Gastrocnemius medialis (tissue), 4 donors: ENCODE results near the gene ARMC2. TPM values are rescaled to one million over a fixed set of nuclear protein-coding genes. Genes with fewer than 3 reads are reported as not detected.

ENCODE experiments used
- ATAC-seq, 2 donors: fragments of 150-250 bp; one replicate each; pipeline ENCODE4 v1.9.1; 2016
- DNase-seq, 2 donors: peaks; one replicate each; pipeline ENCODE4 v3.0.0-alpha.2; 2019
- H3K27ac ChIP-seq, 4 donors: fragments of 200-600 bp; sonication (generic); 1 replicate in 1 of 4; 2 replicates in 3 of 4; pipeline ENCODE4 v1.5.1; 2016 to 2018; ENCODE audit warnings: mild to moderate bottlenecking in 2 of 4, moderate library complexity in 1 of 4
- H3K27me3 ChIP-seq, 3 donors: fragments of 200-600 bp; sonication (generic) in 2 of 3; 1 replicate in 1 of 3; 2 replicates in 2 of 3; pipeline versions ENCODE4 v1.5.1 to v1.6.0; 2016 to 2019; ENCODE audit warnings: mild to moderate bottlenecking in 1 of 3, moderate library complexity in 1 of 3
- H3K36me3 ChIP-seq, 2 donors: fragments of 200-600 bp; sonication (generic) in 1 of 2; one replicate each; pipeline ENCODE4 v1.5.1; 2017 to 2018
- H3K4me1 ChIP-seq, 2 donors: fragments of 200-600 bp; sonication (generic) in 1 of 2; one replicate each; pipeline ENCODE4 v1.5.1; 2016 to 2017; ENCODE audit warnings: mild to moderate bottlenecking in 2 of 2
- H3K4me3 ChIP-seq, 4 donors: fragments of 200-600 bp; sonication (generic) in 3 of 4; 1 replicate in 1 of 4; 2 replicates in 3 of 4; pipeline ENCODE4 v1.5.1; 2016 to 2019; ENCODE audit warnings: mild to moderate bottlenecking in 2 of 4
- H3K9me3 ChIP-seq, 3 donors: fragments of 200-600 bp; sonication (generic) in 2 of 3; 1 replicate in 1 of 3; 2 replicates in 2 of 3; pipeline ENCODE4 v1.5.1; 2016 to 2019
- CTCF ChIP-seq, 5 experiments: fragments of 450-650 bp in 3 of 5; fragments of 200-600 bp in 2 of 5; sonication (generic) in 2 of 5; IDR thresholded peaks in 4 of 5; conservative IDR thresholded peaks in 1 of 5; 1 replicate in 4 of 5; 2 replicates in 1 of 5; pipeline ENCODE4 v1.5.1; 2016 to 2019; ENCODE audit warnings: antibody characterized with exemption in 5 of 5, mild to moderate bottlenecking in 3 of 5, moderate library complexity in 3 of 5
- POLR2A ChIP-seq, 2 donors: fragments of 450-650 bp; IDR thresholded peaks; one replicate each; pipeline ENCODE4 v1.6.1; 2017; ENCODE audit warnings: antibody characterized with exemption in 2 of 2, mild to moderate bottlenecking in 2 of 2, moderate library complexity in 2 of 2
- in situ Hi-C, 4 donors: fragments of 200-750 bp; cut with MboI; loops; one replicate each; pipeline versions ENCODE4 v1.15.0 to v1.8.0; 2017; ENCODE audit warnings: low sequenced_read_pairs in 4 of 4
- intact Hi-C: fragments of 100-400 bp; cut with DNase I; formaldehyde crosslinking; loops from one replicate; pipeline ENCODE4 v1.15.1; 2023; ENCODE audit warnings: low total_unique reads
- total RNA-seq, 4 donors: library from RNA; depleted of rRNA; stranded (reverse); fragments of >200 nt; gene quantifications; one replicate each; pipeline versions ENCODE4 v1.1.0 to v1.2.3, GENCODE V29; 2016

Gene ARMC2
- total RNA-seq, 4 donors from 2014 or later = 0.20 to 1.8 (median 0.56) TPM

GRCh38 chr6:108873251-108873650 lies 25.0 kb downstream of the ARMC2 start:
- intact Hi-C loops = no loop called here
- Histone ChIP-seq H3K4me3 (no peak overlapping the region), H3K27ac (peak overlapping the region in 2 of 4 donors; percentile 8 to 11), H3K4me1 (peaks cover 12 to 18% of the 10 kb centered on the region in 2 donors), H3K27me3 (no peaks in the 10 kb centered on the region), H3K36me3 (no peaks in the 10 kb centered on the region), H3K9me3 (no peaks in the 10 kb centered on the region)
- DNase-seq (no peak), ATAC-seq (no peak)
- TF ChIP-seq CTCF (IDR thresholded peaks at IDR 0.05 in 4 of 5, conservative IDR thresholded peaks at IDR 0.05 in 1 of 5) (no peak), POLR2A (IDR thresholded peaks at IDR 0.05) (no peak)
- in situ Hi-C loops = no loop called here

GRCh38 chr6:108873971-108874370 lies 25.7 kb downstream of the ARMC2 start:
- ATAC-seq (no peak), DNase-seq (no peak)
- Histone ChIP-seq H3K27me3 (no peaks in the 10 kb centered on the region), H3K27ac (peak overlapping the region; percentile 31 to 58 (median 42)), H3K4me3 (no peak overlapping the region), H3K9me3 (no peaks in the 10 kb centered on the region), H3K4me1 (peaks cover 12 to 18% of the 10 kb centered on the region in 2 donors), H3K36me3 (no peaks in the 10 kb centered on the region)
- TF ChIP-seq CTCF (IDR thresholded peaks at IDR 0.05 in 4 of 5, conservative IDR thresholded peaks at IDR 0.05 in 1 of 5) = no peak
- TF ChIP-seq POLR2A (IDR thresholded peaks at IDR 0.05) = no peak
- in situ Hi-C loops = no loop called here
- intact Hi-C loops = no loop called here

- DNase-seq (no peak), ATAC-seq (no peak)
- Histone ChIP-seq H3K27ac (peak overlapping the region; percentile 31 to 58 (median 42)), H3K9me3 (no peaks in the 10 kb centered on the region), H3K27me3 (no peaks in the 10 kb centered on the region), H3K4me3 (no peak overlapping the region), H3K4me1 (peaks cover 12 to 18% of the 10 kb centered on the region in 2 donors), H3K36me3 (no peaks in the 10 kb centered on the region)
- TF ChIP-seq POLR2A (IDR thresholded peaks at IDR 0.05) (no peak), CTCF (IDR thresholded peaks at IDR 0.05 in 4 of 5, conservative IDR thresholded peaks at IDR 0.05 in 1 of 5) (no peak)
- intact Hi-C loops (no loop called here), in situ Hi-C loops (no loop called here)
Measured at GRCh38 chr6:108874470-108875160, 26.4 kb downstream of the ARMC2 start.

GRCh38 chr6:108875161-108875555 lies 26.9 kb downstream of the ARMC2 start:
- in situ Hi-C loops (no loop called here), intact Hi-C loops (no loop called here)
- Histone ChIP-seq H3K36me3 (no peaks in the 10 kb centered on the region), H3K9me3 (no peaks in the 10 kb centered on the region), H3K4me1 (peaks cover 12 to 18% of the 10 kb centered on the region in 2 donors), H3K27me3 (no peaks in the 10 kb centered on the region), H3K27ac (peak overlapping the region in 1 of 4 donors; percentile 49), H3K4me3 (no peak overlapping the region)
- DNase-seq (no peak), ATAC-seq (no peak)
- TF ChIP-seq POLR2A (IDR thresholded peaks at IDR 0.05) (no peak), CTCF (IDR thresholded peaks at IDR 0.05 in 4 of 5, conservative IDR thresholded peaks at IDR 0.05 in 1 of 5) (no peak)
